Putamen (tissue), 1 donor: ENCODE measurements around the gene XAB2.
"Not testable (repeated sequence)": the region's sequence is repeated elsewhere in the genome, so short reads cannot be mapped to it uniquely, and the experiment has no call there.

Experiments
- DNase-seq: peaks from one replicate; pipeline ENCODE4 v3.0.0-alpha.2; 2016; ENCODE audit warnings: low spot score

Gene XAB2

DNA sequence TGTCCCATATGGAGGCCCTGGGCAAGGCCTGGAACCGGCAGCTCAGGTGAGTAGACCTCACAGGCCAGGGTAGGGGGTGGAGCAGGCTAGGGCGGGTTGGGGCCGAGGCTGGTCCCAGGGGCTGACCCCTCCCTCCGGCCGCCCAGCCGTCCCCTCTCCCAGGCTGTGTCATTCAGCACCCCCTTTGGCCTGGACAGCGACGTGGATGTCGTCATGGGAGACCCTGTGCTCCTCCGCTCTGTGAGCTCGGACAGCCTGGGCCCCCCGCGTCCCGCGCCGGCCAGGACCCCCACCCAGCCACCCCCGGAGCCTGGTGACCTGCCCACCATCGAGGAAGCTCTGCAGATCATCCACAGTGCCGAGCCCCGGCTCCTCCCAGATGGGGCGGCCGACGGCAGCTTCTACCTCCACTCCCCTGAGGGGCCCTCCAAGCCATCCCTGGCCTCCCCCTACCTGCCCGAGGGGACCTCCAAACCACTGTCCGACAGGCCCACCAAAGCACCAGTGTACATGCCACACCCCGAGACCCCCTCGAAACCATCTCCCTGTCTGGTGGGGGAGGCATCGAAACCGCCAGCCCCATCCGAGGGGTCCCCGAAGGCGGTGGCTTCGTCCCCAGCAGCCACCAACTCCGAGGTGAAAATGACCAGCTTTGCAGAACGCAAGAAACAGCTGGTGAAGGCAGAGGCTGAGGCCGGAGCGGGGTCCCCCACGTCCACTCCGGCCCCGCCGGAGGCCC, 17.6 kb downstream of the XAB2 start:
- DNase-seq = no peak

DNA sequence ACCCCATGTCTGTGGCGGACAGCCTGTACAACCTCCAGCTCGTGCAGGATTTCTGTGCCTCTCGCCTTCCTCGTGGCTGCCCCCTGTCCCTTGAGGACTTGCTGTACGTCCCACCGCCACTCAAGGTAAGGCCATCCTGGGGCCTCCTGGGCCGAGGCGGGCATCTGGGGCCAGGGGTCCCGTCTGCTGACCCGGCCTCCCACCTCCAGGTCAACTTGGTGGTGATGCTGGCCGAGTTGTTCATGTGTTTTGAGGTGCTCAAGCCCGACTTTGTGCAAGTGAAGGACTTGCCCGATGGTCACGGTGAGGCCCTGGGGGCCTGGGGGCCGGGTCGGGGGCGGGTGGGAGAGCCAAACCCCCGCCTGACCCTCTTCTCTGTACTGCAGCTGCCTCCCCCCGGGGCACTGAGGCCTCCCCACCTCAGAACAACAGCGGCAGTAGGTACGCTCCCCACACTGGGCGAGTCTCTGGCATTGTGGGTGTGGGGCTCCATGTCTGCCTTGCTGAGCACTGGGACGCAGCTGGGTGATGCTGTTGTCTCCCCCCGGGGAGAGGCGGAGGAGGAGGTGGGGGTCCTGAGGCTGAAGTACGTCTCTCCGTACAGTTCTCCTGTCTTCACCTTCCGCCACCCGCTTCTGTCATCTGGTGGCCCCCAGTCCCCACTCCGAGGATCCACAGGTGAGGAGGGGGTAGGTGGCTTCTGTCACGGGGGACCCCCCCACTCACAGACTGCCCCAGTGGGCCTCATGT, 18.7 kb downstream of the XAB2 start:
- no peak for DNase-seq

DNA sequence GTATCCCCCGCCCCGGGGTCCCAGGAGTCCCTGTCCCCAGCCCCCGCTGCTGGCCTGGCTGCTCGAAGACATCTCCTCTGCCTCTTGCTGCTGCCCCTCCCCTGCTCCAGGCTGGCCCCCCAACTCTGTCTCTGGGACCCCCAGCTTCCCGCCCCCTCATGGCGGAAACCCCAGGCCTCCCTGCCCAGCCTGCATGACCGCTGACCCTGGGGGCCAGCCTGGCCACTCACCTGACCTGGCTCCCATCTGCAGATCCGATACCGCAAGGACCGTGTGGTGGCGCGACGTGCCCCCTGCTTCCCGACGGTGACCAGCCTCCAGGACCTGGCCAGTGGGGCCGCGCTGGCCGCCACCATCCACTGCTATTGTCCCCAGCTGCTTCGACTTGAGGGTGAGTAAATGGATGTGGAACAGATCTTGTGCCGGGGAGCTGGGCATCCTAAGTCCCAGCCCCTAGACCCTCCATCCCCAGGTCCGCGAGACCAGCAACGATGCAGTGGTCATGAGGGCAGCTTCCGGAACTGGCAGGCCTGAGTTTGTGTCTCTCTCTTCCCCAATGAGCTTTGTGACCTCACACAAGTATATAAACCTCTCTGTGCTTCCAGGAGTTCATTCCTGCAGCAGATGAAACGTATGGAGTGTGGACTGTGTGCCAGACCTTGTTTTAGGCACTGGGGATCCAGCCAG, 21.3 kb downstream of the XAB2 start:
- no peak for DNase-seq

DNA sequence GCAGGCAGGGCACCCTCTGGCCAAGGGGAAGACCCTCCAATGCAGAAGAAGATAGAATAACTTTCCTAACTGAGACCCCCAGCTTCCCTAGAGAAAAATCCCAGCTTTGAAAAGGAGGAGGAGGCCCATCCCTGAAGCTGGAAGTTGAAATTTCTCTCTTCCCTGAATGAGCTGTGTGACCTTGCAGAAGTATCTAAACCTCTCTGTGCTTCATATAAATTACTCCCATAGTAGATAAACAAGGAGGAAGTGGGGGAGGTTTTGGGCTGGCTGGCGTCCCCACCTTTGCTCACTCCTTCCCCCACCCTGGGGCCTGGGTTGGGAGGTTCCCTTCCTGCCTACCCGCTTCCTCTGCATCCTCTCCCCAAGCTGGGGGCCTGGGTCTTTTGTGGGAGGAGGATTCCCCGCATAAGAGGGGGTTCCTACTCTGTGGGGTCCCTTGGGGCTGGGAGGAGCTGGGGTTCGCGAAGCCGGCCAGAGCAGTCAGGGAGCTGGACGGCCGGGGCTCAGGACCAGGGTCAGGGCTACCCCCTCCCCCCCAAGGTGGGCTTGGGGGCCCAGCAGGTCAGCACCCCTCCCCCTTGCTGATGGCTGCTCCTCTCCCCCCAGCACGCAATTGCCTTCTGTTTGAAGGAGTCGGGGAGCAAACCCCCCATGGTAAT, 22.0 kb downstream of the XAB2 start:
- DNase-seq = no peak

DNA sequence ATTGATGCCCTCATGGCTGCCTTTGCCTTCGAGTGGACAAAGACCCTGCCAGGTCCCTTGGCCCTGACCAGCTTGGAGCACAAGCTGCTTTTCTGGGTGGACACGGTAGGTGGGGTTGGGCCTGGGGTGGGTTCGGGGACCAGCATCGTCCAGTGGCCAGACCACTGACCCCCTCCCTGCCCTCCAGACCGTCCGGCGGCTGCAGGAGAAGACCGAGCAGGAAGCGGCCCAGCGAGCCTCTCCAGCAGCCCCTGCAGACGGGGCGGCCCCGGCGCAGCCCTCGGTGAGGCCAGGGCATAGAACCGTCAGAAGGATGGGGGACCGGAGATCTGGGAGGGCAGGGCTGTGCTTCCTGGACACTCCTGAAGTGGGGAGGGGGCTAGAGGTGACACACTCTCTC, 23.1 kb downstream of the XAB2 start:
- DNase-seq = no peak

DNA sequence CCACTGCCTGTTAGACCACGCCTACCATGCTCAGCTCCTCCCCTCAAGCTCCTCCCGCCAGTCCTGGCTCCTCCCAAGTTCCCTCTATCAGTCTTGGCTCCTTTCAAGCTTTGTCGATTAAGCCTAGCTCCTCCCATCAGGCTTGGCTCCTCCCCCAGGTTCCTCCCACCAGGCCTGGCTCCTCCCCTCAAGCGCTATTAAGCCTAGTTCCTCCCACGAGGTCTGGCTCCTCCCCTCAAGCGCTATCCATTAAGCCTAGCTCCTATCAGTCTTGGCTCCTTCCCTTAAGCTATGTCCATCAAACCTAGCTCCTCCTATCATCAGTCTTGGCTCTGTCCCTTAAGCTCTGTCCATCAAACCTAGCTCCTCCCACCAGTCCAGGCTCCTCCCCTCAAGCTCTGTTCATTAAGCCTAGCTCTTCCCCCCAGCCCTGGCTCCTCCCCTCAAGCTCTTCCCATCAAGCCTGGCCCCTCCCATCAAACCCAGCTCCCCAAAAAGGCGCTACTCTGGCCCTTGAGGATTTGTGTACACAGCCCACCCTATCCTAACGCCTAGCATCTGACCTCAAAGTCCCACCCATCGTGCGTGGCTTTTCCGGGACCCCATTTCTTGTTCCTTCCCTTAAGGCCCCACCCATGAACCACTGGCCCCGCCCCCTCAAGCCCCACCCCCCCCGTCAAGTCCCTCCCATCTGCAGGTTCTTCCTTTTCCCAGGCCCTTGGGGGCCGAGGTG, 23.7 kb downstream of the XAB2 start:
- DNase-seq = no peak

DNA sequence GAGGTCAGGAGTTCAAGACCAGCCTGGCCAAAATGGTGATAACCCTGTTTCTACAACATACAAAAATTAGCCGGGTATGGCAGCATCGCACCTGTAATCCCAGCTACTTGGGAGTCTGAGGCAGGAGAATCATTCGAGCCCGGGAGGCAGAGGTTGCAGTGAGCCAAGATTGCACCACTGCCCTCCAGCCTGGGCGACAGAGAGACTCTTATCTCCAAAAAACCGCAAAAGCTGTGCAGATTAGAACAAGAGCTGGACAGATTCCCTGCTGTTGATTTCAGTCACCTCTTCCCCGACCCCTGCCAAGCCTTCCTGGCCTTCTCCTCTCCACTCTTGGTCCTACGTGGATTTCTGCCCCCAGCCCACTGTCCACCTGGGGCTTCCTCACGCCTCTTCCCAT, 25.4 kb downstream of the XAB2 start:
- DNase-seq = no peak

DNA sequence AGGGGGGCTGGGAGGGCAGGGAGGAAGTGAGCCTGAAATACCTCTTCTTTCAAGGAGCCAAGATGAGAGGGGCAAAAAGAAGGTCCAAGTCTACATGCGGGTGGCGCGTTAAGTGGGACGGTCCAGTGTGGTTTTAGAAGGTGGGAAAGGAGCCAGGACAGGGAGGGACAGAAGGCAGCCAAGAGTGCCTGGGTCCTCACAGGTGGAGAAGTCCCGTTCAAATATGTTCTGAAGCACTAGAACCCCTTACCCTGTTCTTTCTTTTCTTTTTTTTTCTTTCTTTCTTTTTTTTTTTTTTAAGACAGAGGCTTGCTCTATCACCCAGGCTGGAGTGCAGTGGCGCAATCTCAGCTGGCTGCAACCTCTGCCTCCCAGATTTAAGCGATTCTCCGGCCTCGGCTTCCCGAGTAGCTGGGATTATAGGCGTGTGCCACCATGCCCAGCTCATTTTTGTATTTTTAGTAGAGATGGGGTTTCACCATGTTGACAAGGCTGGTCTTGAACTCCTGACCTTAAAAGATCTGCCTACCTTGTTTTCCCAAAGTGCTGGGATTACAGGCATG, 26.3 kb downstream of the XAB2 start:
- DNase-seq = no peak

DNA sequence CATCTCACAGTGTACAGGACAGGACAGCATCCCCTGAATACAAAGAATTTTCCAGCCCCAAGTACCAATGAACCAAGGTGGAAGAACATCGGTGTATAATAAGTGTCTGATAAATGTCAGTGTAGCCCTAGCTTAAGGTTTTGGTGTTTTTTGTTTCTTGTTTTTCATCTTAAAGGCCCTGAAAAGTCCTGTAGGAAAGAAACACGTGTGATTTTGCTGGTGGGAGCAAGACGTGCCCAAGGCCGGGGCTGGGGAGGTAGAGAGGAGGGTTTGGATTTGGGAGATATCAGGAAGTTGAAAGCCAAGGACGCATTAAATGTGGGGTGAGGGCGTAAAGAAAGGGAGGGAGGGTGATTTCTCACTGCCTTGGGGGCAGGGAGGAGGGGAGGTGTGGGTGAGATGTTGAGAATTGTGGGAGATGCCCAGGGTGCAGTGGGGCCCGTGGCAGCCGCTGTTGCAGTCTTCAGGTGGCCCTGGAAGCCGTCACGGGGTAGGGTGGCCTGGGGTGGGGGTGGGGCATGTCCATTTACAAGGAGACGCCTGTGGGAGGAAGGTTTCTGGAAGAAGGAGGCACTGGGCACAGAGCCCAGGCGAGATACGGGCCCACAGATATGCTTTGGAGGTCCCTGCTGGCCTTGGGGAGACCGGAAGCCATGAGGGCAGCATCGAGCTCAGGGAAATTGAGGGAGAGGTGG, 27.0 kb downstream of the XAB2 start:
- DNase-seq = no peak

DNA sequence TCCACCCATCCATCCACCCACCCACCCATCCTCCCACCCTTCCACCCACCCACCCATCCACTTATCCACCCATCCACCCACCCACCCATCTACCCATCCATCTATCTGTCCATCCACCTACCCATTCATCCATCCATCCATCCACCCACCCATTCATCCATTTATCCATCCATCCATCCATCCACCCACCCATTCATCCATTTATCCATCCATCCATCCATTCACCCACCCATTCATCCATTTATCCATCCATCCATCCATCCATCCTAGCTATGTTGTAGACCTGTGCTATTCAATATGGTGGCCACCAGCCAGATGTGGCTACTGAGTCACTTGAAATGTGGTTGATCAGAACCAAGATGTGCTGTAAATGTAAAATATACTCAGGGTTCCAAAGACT, 28.6 kb downstream of the XAB2 start:
- no peak for DNase-seq

DNA sequence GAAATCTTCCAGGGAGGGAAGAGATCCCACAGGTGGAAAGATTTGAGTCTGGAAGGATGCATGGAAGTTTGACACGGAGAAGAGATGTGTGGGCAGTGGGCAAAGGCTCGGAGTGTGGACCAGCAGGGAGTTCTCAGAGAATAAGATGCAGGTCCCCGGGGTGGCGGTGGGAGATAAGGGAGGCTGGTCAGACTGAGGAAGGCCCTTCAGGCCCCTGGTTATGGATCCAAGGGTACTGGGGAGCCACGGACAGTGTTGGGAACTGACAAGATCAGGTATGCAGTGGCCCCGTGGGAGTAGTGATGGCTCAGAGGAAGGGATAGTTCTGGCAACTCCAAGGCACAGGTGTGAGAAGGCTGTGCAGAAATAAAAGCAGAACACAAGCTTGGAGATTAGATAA, 31.2 kb downstream of the XAB2 start:
- DNase-seq = no peak

DNA sequence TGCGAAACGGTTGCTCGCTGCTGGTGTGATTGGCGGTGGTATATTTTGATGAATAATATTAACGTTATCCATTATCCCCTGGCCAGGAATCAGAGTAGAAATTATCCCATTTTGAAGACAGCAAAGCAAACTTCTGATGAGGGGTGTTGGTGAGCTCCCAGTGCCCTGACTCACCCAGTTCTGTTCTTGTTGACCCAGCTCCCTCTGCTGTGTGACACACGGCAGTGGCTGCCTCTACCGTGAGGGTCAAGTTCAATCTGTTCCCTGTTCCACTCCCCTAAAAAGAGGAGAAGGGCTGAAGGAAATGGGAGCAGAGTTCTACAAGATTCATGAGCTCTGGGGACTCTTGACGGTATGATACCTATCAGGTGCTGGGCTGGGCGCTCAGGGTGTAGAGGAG, 31.7 kb downstream of the XAB2 start:
- no peak for DNase-seq

DNA sequence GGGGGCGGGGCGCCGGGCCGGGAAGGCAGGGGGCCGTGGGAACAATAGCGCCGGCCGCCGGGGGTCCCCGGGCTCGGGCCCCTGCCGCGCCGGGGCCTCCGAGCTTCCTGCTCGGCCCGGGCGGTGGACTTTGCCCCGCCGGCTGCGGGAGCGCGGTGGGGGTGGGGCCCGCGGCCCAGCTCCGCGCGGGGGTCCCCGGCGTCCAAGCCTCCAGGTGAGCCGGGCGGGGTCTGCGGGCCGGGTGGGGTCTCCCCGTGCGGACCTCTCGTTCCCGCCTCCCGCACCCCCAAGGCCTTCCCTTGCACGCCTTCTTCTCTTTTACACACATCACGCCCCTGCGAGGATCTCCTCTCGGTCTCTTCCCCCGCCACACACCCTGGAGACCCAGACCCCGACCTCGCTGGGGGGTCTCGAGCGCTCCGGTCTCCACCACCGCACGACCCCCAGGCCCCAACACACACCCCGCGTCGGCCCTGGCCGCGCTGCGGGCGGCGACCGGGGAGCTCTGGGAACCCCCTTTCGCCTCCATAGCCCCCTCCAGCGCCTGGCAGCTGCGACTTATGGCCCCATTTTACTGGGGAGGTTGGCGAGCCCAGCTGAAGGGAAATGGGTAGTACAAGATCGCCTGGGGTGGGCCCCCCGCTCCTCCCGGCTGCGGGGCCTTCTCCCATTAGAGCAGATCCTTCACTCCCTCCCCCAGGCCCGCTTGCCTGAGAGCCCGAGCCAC, 33.0 kb downstream of the XAB2 start:
- no peak for DNase-seq

DNA sequence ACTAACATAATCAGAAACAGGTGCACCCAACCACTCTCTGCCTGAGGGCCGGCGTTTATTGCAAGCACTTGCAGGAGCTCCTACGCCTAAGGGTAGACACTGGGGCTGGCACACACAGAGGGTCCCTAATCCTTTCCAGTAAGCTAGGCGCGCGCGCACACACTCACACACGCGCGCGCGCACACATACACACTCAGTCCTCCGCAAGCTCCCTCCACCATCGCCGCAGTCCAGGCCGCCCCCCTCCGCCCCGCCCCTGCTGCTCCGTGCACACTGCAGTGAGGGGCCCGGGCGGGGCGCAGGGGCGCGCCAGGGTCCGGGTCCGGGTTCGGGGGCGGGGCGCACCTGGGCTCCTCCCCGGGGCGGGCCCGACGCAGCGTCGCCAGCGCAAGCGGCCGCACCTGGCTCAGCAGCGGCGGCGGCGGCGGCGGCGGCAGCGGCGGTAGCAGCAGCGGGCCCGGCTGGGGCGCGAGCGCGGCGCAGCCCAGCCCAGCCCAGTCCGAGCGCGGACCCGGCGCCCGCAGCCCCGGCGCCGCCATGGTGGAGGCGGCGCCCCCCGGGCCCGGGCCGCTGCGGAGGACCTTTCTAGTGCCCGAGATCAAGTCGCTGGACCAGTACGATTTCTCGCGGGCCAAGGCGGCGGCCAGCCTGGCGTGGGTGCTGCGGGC, 33.7 kb downstream of the XAB2 start, which contains the start of gene CAMSAP3:
Gene CAMSAP3 (plus strand): TSS at position 398 of the 668 bp plus-strand sequence. CDS start 140 bp downstream, at position 538.
- DNase-seq = no peak

DNA sequence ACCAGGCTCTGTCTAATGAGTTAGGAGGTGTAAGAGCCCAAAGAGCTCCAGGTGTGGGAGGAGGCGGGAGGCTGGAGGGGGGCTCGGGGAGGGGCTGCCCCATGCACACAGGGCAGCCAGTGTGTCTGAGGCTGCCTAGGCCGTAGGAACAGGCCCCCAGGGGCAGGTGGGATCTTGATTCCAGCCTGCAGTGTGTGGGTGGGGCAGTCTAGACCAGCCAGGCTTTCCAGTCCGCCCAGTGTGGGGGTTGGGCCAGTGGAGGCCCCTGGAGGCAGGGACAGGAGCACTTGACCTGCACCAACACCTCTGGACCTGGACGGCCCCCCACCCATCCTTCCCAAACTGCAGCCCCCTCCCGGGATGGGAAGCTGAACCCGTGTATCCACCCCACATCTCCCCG, 39.1 kb downstream of the XAB2 start:
- no peak for DNase-seq

DNA sequence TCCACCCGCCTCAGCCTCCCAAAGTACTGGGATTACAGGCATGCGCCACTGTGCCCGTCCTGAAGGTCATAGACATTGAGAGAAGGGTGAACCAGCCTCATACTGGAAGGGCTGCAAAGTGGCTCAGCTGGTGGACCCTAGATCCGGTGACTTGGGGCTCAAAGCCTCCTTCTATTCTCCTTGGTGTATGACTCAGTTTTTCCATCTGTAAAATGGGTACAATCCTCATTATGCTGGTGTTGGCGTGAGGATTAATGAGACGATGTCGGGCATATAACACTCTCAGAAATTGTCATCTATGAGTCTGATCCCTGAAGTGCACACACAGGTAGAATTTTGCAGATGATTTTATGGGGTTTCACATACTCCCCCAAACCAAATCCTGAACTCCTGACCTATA, 39.5 kb downstream of the XAB2 start:
- DNase-seq = no peak

DNA sequence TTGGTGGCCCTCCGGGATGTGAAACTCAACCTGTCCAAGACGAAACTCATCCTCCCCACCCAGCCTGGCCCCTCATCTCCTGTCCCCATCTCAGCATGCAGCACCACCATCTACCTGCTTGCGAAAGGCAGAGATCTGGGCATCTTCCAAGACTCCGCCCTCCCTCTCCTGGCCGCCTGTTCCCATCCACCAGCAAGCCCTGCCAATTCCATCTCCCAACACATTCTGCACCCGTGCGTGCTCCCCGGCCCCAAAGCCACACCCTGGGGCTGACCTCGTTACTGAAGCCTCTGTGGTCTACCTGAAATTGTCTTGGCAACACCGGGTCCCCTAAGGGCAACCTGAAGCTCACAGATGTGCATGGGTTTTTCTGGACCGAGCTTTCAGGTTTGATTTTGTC, 46.9 kb downstream of the XAB2 start:
- DNase-seq = no peak

DNA sequence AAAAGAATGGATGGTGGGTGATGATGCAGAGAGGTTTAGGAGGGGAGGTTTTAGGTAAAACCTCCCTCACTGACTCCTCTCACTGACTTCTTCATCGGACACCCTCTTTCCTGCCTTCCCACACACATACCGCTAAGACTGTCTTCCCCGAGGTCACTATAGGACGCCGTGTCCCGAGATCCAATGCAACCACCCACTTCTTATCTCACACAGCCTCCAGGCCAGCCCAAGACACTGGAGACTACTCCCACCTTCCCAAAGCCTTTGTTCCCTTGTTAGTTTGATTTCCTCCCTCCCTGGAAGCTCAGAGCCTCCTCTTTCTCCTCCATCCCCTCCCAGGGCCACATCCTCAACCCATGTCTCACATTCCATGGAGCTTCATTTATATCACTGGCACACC, 50.2 kb downstream of the XAB2 start:
- no peak for DNase-seq

DNA sequence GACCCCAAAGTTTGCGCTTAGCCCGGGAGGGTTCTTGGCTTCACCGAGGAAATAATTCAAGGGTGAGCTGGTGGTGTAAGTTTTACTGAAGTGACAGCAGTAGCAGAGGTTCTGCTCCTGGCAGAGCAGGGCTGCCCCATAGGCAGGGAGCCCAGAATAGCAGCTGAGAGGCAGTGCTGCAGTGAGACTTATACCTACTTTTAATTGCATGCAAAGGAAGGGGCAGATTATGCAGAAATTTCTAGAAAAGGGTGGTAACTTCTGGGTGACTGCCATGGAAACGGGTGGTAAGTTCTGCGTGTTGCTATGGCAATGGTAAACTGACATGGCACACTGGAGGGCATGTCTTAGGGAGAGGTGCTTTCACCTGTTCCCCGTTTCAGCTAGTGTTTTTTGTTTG, 51.2 kb downstream of the XAB2 start:
- no peak for DNase-seq

DNA sequence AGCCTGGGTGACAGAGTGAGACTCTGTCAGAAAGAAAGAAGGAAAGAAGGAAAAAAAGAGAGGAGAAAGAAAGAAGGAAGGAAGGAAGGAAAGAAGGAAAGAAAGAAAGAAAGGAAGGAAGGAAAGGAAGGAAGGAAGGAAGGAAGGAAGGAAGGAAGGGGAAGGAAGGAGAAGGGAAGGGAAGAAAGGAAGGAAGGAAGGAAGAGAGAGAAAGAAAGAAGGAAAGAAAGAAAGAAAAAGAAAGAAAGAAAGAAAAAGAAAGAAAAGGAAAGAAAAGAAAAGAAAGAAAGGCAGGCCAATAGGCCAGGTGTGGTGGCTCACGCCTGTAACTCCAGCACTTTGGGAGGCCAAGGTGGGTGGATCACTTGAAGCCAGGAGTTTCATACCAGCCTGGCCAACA, 51.9 kb downstream of the XAB2 start:
- not testable (repeated sequence) for DNase-seq
